ENCODE results near the gene DNAH8.

DNA sequence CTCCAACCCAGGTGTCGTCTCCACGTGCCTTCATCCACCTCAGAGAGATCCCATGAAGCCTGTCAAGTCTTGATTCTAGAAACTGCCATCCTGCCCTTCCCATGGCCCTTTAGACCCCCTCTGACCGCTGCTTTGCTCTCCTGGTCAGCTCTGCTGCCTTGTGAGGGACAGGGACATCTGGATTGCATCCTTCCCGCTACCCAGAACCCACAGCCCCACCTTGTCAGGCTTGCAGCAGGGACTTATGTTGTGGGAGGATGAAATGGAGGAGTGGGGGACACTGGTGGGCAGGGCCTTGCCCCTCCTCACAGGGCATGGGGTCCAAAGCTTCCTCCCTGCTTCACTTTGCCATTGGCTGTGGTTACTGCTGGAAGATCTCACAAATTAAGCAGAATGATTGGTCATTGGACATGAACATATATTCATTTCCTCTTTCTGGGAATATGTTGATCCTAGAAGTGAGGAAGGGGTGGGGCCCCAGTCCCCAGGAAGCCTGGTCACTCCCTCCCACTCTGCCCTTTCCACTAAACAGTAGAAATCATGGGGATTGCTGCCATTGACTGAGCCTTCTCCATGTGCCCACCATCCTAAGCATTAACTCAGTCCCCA is 338.0 kb downstream of the DNAH8 start:
- TF ChIP-seq, protein P1, sequence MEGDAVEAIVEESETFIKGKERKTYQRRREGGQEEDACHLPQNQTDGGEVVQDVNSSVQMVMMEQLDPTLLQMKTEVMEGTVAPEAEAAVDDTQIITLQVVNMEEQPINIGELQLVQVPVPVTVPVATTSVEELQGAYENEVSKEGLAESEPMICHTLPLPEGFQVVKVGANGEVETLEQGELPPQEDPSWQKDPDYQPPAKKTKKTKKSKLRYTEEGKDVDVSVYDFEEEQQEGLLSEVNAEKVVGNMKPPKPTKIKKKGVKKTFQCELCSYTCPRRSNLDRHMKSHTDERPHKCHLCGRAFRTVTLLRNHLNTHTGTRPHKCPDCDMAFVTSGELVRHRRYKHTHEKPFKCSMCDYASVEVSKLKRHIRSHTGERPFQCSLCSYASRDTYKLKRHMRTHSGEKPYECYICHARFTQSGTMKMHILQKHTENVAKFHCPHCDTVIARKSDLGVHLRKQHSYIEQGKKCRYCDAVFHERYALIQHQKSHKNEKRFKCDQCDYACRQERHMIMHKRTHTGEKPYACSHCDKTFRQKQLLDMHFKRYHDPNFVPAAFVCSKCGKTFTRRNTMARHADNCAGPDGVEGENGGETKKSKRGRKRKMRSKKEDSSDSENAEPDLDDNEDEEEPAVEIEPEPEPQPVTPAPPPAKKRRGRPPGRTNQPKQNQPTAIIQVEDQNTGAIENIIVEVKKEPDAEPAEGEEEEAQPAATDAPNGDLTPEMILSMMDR (IDR thresholded peaks at IDR 0.05 in 4 of 5, conservative IDR thresholded peaks at IDR 0.05 in 1 of 5) = no peak
- no peak for TF ChIP-seq POLR2A (IDR thresholded peaks at IDR 0.05)

Data from gastrocnemius medialis (tissue), 4 donors.